Measurements from ENCODE around the gene CGN.
A peak's percentile ranks its signal among the peaks of the same experiment; 100 is the strongest.

CGN gene

GRCh38 chr1:151523326-151523725 is 12.1 kb downstream of the CGN start:
- no peak for ATAC-seq

GRCh38 chr1:151524736-151525135 is 13.5 kb downstream of the CGN start:
- ATAC-seq, result no peak

GRCh38 chr1:151526735-151527525 is 15.7 kb downstream of the CGN start:
- no peak for ATAC-seq

- ATAC-seq, result no peak
Observed at GRCh38 chr1:151529211-151529702, 18.1 kb downstream of the CGN start.

GRCh38 chr1:151529781-151530180 is 18.6 kb downstream of the CGN start:
- ATAC-seq, result no peak

- no peak for ATAC-seq
Observed at GRCh38 chr1:151530461-151530860, 19.3 kb downstream of the CGN start.

- no peak for ATAC-seq
Observed at GRCh38 chr1:151533870-151534269, 22.7 kb downstream of the CGN start.

- ATAC-seq, result peak; percentile 76 to 81
Observed at GRCh38 chr1:151534662-151535278, 23.6 kb downstream of the CGN start.

- ATAC-seq, result no peak
Observed at GRCh38 chr1:151535326-151536271, 24.4 kb downstream of the CGN start.

GRCh38 chr1:151536499-151536898 is 25.3 kb downstream of the CGN start:
- ATAC-seq, result no peak

- no peak for ATAC-seq
Observed at GRCh38 chr1:151537112-151537511, 25.9 kb downstream of the CGN start.

GRCh38 chr1:151539321-151540020 is 28.3 kb downstream of the CGN start:
- ATAC-seq, result no peak

GRCh38 chr1:151540021-151540981 is 29.1 kb downstream of the CGN start, which contains the start of gene TUFT1:
TSS of gene TUFT1 (plus strand) at chr1:151540309. CDS start at chr1:151540367, 58 bp downstream.
- peak; percentile 99 for ATAC-seq

- ATAC-seq, result no peak
Observed at GRCh38 chr1:151540982-151541377, 29.8 kb downstream of the CGN start.

GRCh38 chr1:151541752-151542151 is 30.6 kb downstream of the CGN start:
- no peak for ATAC-seq

- ATAC-seq, result no peak
Observed at GRCh38 chr1:151542710-151543129, 31.5 kb downstream of the CGN start.

- no peak for ATAC-seq
Observed at GRCh38 chr1:151545542-151545941, 34.4 kb downstream of the CGN start.

GRCh38 chr1:151546011-151546925 is 35.1 kb downstream of the CGN start:
- no peak for ATAC-seq

- ATAC-seq, result no peak
Observed at GRCh38 chr1:151547119-151547899, 36.1 kb downstream of the CGN start.
